Cerebellar cortex (tissue), 1 donor: ENCODE data around the gene COL4A1.

Experiments
- DNase-seq: peaks from one replicate; pipeline ENCODE4 v3.0.0-alpha.2; 2015; ENCODE audit warnings: low spot score

COL4A1 gene

DNA sequence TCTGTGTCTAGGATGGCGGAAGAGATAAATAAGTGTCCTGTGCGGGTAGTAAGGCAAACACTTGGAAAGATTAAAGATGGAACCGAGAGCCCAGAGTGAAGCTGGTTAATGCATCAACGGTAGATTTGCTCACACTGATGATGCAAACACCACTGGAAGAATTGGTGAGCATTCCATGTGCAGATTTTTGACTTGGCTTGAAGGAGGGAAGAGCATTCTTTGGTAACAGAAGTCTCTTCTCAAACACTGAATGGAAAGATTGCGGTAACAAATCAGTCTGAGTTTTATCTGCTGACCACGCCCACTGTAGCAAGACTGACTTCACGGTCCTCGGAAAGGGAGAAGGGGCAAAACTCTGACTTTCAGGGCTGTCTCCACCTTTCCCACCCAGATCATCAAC is 112.5 kb downstream of the COL4A1 start:
- no peak for DNase-seq

DNA sequence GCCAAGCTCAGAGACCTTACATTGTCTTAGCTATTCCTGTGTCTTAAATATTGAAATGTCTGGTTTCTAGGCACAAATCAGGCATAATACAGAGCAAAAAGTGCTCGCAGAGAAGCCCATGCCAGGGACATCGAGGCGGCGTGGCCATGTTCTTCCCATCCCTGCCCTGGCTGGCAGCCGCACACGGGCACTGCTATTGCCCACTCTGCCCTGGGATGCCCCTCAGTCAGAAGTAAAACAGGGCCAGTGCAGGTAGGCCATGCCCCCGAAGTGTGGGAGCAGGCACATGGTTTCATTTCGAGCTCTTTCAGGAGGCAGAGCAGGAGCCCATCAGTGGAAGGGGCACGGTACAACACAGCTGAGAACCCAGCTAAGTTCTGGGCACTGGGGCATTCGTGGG is 113.5 kb downstream of the COL4A1 start:
- DNase-seq, result no peak

DNA sequence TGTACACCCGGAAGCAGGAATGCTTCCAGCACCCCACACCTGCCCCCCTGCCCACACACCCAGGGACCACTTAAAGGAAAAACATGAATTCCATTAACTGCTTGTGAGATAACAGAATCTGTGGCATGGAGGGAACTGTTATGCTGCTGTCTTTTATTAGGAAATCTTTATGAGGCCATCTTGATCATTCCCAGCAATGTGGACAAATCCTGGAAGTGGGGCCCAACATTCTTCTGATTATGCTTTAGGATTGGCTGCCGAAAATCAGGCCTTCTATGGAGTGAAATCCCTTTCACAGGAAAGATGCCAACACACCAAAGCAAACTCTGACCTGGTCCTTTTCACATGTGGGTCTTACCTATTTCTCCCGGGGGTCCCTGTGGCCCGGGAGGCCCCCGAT is 114.5 kb downstream of the COL4A1 start:
- DNase-seq, result no peak

DNA sequence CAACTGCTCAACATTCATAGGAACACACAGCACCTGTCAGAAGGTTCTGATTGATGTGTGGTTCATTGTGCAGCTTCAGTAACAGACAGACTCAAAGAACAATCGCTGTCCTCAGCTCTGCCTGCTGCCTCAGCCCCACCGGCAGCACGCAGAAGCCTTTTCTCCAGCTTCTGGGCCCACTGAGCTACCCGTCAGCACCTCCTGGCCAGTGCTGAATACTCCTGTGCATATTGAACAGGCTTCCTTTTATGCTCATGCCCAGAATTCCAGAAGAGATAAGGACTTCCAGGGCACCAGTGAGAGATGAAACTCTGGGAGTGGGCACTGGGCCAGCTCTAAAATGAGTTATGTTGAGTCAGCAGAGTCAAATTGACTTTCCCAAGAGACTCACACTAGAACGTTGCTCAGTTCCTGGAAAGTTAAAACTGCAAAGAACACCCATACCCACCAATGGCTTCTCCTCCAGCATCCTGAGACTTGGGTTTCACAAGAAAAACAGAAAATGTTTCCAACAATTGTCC is 119.3 kb downstream of the COL4A1 start:
- no peak for DNase-seq

DNA sequence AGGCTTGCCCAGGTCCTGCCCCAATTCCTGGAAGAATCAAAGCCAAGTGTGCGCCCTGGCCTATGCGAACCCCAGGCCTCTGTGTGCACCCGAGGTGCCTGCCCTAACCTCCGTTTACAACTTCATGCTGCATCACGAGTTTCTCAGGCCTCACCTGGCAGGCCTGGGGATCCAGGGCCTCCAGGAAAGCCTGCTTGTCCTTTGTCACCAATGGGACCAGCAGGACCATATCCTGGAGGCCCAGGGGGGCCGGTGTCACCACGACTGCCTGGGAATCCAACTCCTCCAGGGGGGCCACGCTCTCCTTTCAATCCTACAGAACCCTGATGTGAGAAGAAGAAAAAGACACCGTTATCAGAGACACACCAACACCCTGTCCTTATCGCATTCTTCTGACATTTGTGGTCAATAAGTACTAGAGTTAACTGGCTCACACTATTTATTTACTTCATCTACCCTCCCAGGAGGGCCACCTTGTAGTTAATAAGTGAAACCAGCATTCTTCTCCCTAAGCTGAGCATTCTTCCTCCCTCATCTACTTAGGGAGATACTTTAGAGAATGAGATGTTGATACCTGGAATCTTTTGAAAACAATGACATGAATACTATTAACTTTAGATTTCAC is 120.6 kb downstream of the COL4A1 start:
- DNase-seq, result no peak

DNA sequence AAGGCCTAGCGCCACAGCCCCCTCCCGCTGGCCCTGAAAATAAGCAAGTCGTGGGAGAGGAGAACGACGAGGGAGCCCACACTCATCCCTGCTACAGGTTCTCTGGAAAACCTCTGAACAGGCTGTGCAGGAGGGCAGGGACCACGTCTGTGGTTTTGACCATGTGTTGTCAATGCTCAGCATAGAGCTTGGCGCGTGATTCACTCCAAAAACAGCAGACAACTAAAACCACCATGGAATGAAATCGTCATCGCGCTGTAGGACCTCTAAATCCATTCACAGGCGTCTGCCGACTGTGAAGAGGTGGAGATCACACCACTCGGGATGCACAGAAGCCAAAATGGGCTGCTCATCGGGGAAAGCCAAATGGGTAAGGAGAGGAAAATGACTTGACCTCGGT is 121.3 kb downstream of the COL4A1 start:
- no peak for DNase-seq

DNA sequence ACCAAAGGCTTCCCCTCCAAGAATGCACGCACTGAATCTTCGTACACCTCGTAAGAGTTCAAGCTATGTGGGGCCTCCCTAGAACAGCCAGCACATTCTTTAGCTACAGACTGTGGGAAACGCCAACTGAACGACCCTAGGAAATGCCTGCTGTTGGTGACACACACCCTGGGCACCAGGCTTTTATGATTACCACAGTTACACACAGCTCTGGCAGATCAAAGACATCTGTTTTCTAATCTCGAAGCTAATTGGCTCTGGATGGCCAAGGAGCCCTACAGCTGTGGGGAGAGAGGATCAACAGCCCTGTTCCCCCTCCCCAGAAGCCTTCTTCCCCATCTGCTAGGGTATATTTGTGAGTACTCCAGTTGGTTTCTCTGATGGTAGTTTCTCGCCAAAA is 123.0 kb downstream of the COL4A1 start:
- DNase-seq, result no peak

DNA sequence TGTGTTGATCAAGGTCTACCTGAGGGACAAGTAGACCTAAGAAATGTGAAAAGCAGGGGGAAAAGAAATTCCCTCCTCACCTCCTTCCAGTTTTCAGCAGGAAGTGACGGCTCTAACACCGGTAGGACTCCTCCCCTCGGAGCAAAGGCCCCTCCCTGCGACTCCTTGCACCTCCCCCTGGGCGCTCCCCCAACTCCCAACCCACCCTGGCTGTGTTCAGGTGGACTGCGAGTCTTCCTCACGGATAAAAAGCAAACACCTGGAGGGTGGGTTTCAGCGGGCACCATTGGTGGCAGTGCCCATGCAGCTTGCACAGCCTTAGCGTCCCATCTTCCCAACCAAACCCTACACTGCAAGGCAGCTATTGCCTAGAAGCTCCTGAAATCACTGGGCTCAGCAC is 124.5 kb downstream of the COL4A1 start:
- DNase-seq, result no peak

DNA sequence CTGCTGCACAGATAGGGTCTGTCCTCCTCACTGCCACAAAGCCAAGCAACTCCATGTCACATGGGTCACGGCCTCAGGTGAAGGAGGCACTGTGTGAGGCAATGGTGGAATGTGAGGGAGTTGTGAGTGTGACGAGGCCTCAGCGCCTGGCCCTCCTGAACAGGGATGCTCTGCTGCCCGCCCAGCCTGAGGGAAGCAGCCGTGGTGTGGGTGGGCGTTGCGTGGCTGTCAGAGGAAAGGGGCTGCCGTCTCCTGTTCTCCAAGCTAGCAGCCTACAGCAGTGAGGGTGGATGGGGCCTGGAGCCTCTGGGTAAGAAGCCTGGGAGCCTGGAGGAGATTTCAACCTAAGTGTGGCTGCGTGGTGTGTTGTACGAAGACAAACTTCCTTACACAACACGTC is 125.0 kb downstream of the COL4A1 start:
- no peak for DNase-seq

DNA sequence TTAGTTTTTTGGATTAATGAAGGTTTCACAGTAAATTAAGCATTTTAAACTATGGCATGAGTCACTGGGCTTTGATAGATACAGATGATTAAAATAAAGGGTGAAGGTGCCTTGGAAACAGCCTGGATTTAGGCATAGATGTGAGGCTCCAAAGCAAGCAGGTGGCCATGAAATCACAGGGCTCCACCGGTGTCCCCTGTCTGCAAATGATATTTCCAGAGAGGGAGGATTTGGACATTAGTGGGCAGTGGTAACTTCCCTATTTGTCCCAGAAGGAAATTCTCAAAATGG is 127.2 kb downstream of the COL4A1 start:
- no peak for DNase-seq

DNA sequence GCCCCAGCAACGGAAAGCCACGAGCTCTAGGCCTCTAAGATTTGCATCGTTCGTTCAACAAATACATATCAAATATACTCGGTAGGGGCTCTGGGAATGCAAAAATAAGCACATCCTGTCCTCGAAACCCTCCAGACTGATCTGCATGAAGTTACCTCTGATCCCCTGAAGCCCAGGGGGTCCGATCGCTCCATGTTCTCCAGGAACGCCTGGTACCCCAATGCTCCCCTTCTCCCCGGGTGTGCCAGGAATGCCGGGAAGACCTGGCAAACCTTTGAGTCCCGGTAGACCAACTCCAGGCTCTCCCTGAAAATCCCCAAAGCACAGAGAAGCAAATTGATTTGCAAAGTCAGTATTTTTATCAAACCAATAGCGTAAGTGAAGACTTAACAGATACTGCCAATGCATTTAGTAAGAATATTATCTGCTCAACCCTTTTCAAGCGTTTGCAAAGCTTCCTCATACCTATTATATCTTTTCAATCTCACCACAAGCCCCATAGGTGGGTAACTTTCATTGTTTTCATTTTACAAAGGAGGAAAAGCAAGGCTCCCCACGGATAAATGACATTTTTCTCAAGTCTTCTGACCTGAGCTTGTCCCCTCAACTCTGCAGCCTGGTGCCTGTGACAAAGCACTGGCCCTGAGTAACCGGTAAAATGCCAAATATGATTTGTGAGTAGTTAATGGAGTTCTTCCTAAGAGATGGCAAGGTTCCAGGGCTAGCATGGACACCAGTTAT is 127.7 kb downstream of the COL4A1 start:
- no peak for DNase-seq

DNA sequence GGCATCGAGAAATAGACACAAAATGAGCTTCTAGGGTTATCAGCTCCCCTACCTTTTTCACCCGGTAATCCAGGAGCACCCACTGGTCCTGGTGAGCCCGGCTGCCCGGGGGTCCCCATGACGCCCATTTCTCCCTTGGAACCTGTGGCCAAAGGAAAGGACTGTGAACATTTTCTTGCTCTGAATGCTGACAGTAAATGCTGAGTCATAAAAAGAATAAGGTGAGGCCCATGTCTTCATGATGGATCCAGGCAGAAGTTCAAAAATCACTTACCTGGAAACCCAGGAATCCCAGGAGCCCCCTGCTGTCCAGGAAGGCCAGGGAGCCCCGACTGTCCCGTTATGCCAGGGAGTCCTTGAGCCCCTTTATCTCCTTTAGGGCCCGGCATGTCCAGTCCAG is 129.2 kb downstream of the COL4A1 start:
- DNase-seq, result no peak

DNA sequence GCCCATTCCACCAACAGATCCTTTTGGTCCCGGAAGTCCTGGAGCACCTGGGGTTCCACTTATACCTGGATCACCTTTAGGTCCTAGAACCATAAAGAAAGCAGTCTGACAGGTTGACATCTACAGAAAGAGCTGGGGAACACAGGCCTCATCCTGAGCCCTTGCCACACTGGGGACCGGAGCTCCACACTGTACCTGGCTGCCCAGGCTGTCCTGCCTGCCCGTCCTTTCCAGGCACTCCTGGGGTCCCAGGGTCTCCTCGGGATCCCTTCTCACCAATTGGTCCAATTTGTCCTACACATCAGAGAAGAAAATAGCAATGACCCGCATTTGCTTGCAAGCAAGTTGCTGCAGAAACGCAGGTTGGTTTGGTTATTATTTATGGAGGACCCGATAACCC is 130.5 kb downstream of the COL4A1 start:
- no peak for DNase-seq

DNA sequence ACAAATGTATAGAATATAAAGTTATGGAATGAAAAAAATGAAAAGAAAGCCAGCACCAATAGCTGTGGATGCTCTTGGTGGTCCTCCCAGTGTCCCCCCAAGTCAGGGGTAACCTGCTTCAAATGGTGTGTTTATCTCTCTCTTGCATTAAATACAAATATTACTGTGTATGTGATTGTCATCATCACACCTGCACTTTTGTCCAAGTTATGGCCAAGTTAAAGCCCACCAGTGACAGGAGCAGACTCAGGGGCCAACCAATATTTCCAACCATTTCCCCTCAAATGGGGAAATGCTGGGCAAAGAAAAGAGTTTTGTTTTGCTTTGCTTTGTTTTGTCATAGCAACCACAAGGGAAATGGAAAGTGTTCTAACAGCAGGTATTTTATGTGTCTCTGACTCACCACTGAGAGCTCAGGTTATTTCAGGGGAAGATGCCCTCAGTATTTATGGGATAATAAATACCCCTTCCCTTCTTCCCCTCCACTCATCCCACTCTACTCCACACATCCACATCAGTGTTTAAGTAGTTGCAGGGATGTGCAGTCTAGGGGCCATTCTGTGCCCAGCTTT is 133.6 kb downstream of the COL4A1 start:
- no peak for DNase-seq

DNA sequence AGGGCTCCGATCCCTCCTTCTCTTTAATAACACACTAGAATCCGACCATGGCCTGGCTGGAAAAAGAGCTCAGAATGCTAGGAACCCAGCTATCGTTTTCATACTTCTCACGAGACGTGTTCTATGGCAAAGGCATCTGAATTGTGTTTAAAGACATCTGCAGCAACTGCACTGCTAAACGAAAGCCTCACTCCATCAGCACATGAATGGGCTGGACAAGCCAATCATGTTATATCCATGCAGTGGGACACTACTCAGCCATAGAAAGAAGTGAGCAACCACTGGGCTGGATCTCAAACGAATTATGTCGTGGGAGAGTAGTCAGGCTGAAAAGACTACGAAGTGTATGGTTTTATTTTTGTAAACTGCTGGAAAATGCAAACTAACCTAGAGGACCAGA is 136.1 kb downstream of the COL4A1 start:
- DNase-seq, result no peak

DNA sequence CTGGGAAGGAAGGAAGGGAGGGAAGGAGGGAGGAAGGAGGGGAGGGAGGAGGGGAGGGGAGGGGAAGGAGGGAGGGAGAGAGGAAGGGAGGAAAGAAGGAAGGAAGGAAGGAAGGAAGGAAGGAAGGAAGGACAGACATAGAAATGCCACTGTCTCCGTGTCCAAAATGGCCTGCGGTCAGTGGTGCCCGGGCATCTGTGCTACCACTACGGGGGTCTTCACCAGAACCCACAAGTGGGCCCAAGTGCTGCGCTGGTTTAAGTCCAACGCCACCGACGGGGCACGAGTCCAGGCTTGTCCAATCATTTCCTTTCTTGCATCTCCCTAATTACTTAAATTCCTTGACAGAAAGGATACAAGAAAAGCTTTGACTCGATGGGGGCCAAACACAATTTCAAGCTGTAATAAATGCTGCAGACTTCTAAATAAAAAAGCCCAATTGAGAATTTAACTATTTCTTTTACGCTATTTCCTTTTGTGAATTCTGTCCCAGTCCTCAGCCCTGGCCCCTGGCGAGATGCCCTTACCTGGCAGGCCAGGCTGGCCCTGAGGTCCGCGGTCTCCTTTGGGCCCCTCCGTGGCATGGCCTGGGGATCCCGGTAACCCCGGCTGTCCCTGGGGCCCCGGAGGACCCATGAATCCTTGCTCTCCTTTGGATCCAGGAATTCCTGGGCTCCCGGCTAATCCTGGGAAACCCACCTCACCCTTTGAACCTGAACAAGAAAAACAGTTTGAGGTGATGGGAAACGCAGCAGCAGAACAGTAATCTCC is 136.8 kb downstream of the COL4A1 start:
- DNase-seq, result no peak

DNA sequence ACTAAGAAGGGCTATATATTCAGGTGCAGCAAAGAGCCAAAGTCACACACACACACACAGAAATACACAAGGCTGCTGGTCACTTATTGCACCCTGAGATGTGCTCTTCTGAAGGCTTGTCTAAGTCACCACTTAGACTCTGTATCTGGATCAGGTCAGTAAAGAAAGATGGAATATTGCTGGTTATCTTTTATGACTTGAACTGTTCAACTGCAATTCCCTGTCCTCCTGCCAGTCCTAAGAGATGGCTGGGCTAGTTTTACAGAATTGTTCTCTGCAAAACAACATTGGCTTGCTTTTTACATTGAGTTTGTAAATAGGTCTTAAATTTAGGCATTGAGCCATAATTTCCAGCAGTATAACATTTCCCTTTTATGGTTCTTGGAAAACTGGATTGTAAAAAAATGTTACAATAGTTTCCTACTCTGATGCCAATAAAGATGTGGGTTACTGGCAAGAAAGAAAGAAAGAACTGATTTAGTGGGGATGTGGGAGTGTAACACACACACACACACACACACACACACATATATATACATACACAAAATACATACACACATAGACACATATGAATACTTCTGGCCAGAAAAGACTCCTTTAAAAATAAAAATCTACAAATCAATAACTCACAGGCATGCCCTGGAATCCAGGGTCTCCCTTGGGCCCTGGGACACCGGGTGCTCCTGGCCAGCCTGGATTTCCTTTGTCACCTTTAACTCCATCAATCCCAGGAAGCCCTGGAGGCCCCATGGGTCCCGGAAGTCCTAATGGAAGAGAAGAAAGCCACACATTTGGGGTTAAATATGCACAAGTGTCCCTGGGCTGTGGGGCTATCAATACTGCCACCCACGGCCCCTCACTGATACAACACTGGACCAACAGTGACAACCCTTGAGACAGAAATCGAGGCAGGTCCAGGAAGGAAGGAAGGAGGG is 137.7 kb downstream of the COL4A1 start:
- DNase-seq, result no peak

DNA sequence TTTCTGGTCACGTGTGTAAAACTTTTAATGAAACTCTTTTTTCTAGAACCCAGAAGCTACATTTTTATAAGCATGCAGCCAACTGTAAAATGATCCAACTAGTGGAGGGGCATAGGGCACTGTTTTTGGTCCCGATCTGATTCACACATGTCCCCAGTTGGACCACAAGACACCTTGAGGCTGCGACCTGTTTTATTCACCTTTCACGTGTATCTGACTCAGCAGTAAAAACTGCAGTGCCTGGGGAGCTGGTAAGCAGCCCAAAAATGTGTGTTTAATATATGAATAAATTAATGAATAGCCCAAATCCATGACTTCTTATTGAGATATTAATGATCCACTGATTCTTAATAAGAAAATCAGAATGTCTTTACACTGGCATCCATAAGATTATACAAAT is 140.4 kb downstream of the COL4A1 start:
- no peak for DNase-seq

DNA sequence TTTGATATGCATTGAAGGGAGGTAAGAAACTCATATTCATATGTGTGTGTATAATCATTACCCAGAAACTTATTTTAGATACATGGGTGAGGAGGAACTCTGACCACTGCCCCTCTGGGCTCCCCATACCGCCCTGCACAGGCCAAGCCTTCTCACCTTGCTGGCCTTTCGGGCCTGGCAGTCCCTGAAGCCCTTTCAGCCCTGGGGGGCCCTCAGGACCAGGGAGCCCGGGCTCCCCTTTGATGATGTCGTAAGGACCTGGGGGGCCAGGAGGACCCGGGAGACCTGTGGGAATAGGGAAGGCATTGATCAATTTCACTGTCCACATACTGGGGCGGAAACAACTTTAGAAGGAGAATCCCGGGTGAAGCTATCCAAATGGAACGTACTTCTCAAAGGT is 142.3 kb downstream of the COL4A1 start:
- no peak for DNase-seq

DNA sequence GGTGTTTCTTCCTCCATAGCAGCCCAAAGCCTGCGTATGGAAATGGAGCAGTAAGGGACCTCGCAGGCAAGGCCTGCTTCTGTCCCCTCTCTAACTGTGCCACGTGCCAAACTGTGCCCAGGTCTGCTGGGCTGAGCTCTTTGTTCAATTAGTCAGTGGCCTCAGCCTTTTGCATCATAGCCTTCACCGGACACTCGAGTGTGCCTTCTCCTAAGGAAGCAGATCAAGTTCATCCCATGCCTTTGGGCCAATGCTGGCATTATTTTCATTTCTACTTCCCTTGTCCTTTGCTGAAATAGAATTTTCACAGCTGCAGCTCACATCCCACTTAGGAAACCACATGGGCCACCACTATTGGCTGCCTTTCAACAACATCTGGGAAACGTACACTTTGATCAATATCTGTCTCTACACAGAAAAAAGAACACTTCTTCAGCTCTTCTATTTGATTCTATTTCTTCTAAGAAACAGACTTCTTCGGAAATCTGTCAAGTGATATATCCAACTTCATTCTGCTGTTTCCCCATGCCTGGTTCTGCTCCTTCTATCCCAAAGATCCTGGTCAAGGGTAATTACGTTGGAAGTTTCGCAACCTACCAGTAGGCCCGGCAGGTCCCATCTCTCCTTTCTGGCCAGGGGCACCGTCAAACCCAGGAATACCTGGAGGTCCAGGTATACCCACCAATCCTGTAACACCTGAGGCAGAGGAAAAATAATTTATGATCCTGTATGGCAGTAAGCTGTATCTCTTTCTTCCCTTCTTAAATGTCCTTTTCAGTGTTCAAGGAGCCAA is 143.9 kb downstream of the COL4A1 start:
- no peak for DNase-seq

DNA sequence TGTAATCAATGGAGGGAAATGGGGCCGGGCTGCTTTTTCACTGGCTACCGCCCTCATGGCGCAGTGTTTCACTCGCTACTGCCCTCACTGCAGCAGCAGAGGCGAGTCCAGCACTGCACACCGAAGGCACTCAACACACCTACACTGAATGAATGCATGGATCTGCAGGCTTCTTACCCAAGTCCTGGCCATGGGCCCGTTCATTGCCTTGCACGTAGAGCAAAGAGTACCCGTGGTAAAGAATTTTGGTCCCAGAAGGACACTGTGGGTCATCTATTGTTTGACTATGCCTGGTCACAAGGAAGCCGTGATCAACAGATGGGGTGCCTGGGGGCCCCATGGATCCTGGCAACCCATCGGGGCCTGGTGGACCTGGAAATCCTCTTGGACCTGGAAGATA is 144.9 kb downstream of the COL4A1 start:
- no peak for DNase-seq
